Stimulated activated CD4-positive, alpha-beta T cell treated with anti-CD3 and anti-CD28 coated beads, Interleukin-1b, Interleukin-23, amount 100 ng/mL, for 4 hours (primary cell): Measurements from ENCODE around the gene GLI3.

Experiments
- DNase-seq, 2 donors: peaks; one replicate each; pipeline ENCODE4 v3.0.0-alpha.2; 2020; ENCODE audit warnings: low read depth in 2 of 2

The GLI3 gene

GRCh38 chr7:42236266-42236975 lies 588 bp downstream of the GLI3 start:
- DNase-seq: no peak

DNA sequence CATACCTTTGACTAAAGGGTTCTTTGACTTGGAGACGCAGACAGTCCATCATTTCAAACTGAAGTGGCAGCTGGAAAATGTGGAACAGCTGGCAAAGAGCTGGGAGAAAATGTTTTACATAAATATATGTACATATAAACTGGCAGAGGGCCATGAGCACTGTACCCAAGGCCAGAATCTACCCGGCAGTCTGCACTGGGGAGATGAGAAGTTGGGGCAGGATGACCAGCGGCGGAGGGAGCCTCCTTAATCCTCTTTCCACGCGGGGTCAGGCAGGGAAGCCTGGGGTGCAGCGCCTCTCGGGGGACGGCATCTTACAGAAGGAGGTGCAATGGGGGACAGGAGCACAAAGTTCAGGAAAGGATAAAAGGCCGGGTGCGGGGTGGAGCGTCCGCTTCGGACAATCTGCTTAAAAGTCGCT lies 1.3 kb downstream of the GLI3 start:
- DNase-seq: no peak

DNA sequence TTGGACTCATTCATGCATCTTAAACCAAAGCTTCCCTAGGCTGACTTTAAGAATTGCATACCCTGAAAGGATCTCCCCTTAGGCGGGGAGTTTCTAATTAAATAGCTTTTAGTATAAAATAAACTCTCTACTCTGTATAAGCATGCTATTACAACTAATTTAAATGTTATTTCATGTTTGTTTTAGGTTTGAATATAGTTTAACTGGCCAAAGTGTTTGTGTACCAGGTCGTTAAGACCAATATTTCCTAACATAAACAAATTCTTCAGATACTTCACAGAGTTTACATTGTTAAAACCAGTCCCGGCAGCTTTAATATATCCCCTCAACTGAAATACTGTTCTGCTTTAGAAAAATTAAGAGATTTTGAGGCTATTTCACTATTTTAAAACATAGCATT lies 2.3 kb downstream of the GLI3 start:
- DNase-seq: no peak

- DNase-seq: no peak
These were observed 3.2 kb downstream of the GLI3 start for GRCh38 chr7:42233695-42234331.

- DNase-seq: no peak
These were observed 3.8 kb downstream of the GLI3 start for GRCh38 chr7:42233171-42233570.

DNA sequence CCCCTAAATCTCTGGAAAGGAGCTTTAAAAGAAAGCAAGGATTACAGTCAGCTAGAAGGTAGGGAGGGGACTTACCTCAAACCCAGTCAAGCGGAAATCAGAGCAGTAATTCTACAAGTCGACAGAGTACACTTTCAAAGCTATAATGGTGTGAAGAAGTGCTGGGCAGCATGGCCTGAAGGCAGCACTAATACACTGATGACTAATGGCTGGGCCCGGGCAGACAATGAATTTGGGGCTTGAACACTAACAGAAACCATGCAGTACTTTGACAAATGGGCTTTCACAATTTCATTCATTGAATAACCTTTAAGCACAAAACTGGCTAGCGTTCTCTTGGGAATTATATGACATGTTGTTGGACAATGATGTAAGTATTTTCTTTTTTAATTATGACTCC lies 4.7 kb downstream of the GLI3 start:
- DNase-seq: no peak

DNA sequence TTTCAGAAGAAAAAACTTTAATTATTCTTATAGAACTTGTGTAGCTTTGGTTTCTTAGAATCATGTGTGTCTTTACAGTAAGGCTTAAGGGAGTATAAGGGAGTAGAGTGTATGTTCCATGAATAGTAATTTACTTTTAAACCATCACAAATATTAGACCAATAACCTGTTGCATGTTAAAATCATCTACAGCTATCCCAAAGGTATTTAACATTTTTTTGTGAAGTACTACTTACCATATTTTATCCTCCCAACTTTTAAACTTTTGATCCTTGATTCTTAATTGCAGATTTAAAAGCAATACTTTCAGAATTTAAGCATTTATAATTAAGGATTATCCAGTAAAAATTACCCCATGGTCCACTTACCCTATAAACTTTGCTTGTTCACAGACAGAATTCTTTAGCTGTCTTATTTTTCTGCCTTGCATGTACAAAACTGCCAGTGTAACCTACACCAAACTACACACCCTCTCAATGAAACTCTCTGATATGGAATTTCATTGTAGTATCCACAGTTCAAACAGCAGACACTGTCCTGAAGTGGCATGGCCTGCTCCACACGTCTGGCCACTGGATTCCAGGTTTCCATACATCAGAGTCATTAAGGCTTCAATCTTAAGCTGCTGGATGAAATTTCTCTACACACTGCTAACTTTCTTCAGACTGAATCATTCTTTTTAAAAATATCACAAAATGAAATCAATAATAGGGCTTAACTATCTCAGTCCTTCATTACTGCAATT lies 5.8 kb downstream of the GLI3 start:
- DNase-seq: no peak

DNA sequence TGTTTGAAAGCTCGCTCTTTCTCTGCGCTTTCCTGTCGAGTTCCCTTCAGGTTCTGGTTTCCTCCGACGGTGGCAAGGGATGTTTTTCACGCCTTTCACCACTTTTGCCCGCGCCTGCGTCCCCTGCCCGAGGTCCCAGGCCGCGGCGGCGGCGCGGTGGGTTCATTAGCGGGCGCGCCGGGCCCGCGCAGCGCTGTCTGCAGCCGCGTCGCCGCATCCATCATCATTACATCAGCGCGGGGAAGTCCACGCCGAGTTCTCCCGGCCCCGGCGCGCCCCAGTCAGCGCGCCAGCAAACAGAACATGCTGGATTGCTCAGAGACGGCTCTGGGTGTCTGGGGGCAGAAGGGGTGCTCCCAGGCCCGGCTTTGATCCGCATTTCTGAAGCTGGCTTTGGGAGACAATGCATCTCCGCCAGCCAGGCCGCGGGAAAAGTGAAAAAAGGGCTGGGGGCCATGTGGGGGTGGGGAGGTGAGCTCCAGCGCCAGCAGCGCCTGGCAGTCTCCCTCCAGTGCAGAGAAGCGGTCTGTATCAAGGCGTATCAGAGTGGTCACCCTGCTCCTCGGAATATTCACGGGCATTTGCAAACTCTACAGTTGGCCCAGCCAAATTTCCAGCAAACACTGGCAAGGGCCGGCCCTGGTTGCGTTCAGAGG lies 8.9 kb downstream of the GLI3 start:
- no peak for DNase-seq

DNA sequence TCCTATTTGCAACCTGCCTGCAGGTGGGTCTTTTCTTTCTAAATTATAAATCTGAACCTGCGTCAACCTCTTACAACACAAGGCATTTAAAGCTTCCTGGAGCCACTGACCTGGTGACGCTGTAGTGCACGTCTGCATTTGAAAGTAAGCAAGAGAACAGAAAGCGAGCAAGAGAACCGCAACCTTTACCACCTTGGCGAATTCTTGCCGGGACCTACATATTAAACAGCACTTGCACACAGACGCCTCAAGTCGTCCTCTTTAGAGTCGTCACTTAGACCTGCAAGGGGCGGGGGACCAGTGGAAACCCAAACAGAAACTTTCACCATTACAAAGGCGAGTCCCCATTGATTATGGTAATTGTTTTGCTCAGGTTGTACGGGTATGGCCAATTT lies 9.5 kb downstream of the GLI3 start:
- no peak for DNase-seq

- no peak for DNase-seq
These were observed 10.0 kb downstream of the GLI3 start for GRCh38 chr7:42227021-42227420.

DNA sequence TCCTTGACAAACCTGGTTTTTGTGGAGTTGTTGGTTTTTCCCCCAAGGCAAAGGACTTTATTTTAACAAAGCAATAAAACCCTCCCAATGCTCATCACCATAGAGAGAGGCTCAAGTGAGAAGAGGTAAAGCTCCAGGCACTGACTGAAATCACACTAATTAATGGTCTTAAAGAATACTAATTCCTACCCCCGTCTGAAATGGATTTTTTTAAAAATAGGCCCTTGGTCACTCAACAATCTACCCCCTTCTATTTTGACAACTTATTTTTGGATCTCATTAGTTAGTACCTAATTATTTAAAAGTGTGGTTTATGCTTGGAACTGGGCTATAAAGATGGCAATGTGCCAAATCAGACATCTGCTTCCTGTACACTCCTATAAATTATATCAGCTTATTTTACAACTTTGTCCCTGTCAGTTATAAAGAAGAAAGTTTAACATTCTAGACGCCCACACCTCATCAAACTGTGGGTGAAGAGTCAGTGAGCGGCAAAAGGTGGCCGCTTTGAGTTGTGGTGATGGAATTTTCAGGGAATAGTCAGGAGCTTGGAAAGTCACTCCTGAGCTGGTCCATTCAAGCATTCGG lies 10.6 kb downstream of the GLI3 start:
- no peak for DNase-seq

DNA sequence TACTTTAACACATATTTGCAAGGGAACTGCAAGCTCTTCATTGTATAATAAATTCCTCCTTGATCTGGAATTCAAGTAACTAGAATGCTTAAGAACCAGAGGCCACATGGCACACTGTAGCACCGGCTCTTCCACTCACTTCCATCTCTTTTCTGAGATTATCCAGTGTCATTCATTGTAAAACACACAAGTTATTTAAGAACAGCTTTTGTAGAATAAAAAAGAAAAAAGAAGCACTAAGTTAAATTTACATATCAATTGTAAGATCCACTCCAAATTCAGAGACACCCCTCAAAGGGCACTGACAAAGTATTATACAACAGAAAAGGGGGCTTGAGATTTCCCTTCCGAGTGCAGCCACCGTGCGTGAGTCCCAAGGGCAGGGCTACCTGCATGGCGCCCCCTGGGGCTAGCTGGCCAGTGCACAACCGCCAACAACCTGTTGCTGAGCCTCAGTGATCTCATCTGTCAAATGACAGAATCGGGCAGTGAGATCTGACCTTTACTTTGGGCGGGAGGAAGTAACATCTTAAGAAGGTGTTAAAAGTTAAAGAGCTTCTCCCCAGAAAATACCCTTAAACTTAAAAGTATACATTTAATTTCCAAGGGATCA lies 12.5 kb downstream of the GLI3 start:
- no peak for DNase-seq

- no peak for DNase-seq
These were observed 14.1 kb downstream of the GLI3 start for GRCh38 chr7:42222891-42223290.

DNA sequence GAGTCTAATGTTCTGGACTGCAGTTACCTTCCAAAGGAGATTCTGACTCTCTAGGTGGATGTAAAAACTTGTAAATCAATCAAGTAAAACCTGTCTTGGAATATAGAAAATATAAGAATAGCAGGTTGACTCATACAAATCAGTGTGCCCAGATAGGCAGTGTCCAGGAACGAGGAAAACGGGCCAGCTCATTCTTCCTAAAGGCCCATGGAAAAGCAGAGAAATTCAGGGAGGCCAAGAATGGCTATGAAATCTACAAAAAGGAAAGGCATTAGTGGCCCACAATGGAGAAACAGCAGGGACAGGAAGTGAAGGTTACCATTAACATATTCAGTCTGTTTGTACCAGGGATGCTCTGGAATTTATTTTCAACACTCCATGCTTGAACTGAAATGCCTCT lies 14.9 kb downstream of the GLI3 start:
- no peak for DNase-seq

DNA sequence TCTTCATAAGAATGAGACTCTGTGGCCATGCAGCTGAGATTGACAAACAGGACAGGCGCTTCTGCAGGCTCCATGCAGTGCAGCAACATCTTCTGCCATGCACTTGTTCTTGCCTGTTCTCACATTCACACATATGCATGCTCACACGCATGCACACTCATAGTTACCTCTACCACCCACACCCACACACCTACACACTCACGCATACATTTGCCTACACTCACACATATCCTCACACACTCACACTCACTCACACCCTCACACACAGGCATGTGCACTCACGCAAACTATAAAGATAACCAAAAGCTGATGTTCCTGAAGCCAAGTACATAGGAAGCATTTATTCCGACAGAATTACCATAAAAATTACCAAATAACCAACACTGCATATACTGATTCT lies 15.7 kb downstream of the GLI3 start:
- DNase-seq: no peak

DNA sequence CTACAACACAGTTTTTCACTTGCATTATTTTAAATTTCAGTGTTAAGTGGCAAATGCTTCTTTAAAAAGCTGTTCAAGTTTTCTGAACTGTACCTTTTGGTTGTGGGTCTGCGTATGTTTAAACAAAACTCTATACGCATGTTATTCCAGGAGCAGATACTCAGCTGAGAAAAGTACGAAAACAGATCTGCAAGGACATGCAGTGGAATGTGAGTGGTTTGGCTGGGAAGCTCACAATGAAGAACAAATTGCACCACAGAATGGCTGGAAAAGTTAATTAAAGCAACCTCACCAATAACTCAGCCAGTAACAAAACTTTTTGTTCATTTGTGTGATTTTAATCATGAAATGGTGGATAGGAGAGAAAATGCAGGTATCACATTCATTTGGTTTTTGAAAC lies 17.6 kb downstream of the GLI3 start:
- no peak for DNase-seq

GRCh38 chr7:42218248-42218647 lies 18.8 kb downstream of the GLI3 start:
- DNase-seq: no peak

- DNase-seq: no peak
These were observed 19.5 kb downstream of the GLI3 start for GRCh38 chr7:42217548-42217947.

DNA sequence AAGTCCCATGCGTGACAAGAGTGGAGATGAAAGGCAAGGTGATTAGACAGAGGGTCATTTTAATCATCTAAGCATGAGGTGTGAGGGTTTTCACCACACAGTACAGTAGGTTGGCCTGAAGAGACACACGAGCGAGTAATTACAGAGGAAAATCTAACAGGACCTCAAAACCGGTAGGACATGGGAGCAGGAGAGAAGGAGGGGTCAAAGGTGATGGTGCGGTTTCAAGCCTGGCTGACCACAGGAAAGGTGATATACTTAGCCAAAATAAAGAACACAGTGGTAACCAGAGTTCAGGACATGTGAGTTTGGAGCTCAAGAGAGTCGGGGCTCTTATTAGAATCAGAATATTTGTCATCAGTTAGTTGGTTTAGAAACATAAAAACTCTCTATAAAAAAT lies 20.0 kb downstream of the GLI3 start:
- no peak for DNase-seq

DNA sequence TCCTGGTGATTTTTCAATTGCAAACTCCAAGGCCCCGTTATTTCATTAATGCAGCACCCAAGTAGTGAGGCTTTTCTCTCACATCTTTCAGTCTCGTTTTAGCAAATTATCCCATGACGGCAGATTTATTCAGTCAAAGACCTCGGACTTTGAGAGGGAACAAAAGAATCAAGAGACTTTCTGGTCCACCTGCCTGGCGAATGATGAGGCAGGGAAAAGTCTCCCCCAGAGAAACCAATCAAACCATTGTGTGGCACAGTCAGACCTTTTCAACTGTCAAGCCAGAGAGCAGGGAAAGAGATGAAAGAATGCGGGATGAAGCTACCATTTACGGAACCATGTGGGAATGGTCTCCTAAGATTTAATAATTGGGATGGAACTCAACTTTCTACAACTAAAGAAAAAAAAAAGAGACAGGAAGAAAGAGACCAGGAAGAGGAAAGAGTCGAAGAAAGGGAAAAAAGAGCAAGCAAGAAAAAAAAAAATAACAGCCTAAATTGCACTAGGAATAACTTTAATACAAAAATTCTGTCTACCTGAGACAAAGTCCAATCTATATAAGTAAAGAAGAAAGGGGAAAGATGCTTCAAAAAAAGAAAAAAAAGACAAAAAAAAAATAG lies 22.8 kb downstream of the GLI3 start:
- DNase-seq: no peak

- no peak for DNase-seq
These were observed 23.9 kb downstream of the GLI3 start for GRCh38 chr7:42213093-42213492.
